Measurements from ENCODE around the gene SNRPA. TPM values are rescaled to one million over a fixed set of nuclear protein-coding genes. Genes with fewer than 3 reads are reported as not detected.

SNRPA gene
- total RNA-seq, 1 donor from 2014 or later, result 112 TPM

GRCh38 chr19:40800339-40800996, 49.5 kb downstream of the SNRPA start:
- Mint-ChIP-seq H3K9me3 (no peaks in the 10 kb centered on the region), H3K36me3 (peaks cover 11% of the 10 kb centered on the region), H3K27me3 (ENCODE audit: insufficient read depth, low read depth) (peaks cover 12% of the 10 kb centered on the region), H3K27ac (peak overlapping the region; percentile 94), H3K4me1 (peaks cover 62% of the 10 kb centered on the region), H3K4me3 (peak overlapping the region; percentile 96)
- H3K4me3 ChIP-seq, result peak overlapping the region; percentile 99
- H3K36me3 ChIP-seq, result no peaks in the 10 kb centered on the region
- no peak overlapping the region for H2AFZ ChIP-seq (replicated peaks)
- H4K20me1 ChIP-seq (ENCODE audit: low read depth), result peaks cover 61% of the 10 kb centered on the region
- no peak for DNase-seq (ENCODE audit: low spot score)
- peak overlapping the region; percentile 97 for H3K4me2 ChIP-seq
- no peaks in the 10 kb centered on the region for H3K27me3 ChIP-seq
- TF ChIP-seq EZH2 (IDR thresholded peaks at IDR 0.05), result no peak
- TF ChIP-seq EZH2phosphoT487 (IDR thresholded peaks at IDR 0.05), result no peak
- TF ChIP-seq CTCF (IDR thresholded peaks at IDR 0.05), result no peak
- no peaks in the 10 kb centered on the region for H3K9me3 ChIP-seq (ENCODE audit: low read depth)
- H3K4me1 ChIP-seq, result peaks cover 25% of the 10 kb centered on the region
- peaks cover 16% of the 10 kb centered on the region for H3F3A ChIP-seq (ENCODE audit: low read depth)
- peak overlapping the region; percentile 83 for H3K9ac ChIP-seq
- H3K27ac ChIP-seq, result no peak overlapping the region
- H3K79me2 ChIP-seq (ENCODE audit: low read depth), result peaks cover 63% of the 10 kb centered on the region

- H3K27ac ChIP-seq, result no peak overlapping the region
These were observed 50.0 kb downstream of the SNRPA start for GRCh38 chr19:40800997-40801377.

GRCh38 chr19:40801426-40802299, 50.7 kb downstream of the SNRPA start:
- DNase-seq (ENCODE audit: low spot score), result no peak
- peaks cover 34% of the 10 kb centered on the region for H3K4me1 ChIP-seq
- H3K4me2 ChIP-seq, result peak overlapping the region; percentile 97
- no peaks in the 10 kb centered on the region for H3K36me3 ChIP-seq
- no peaks in the 10 kb centered on the region for H3K27me3 ChIP-seq
- peaks cover 28% of the 10 kb centered on the region for H3F3A ChIP-seq (ENCODE audit: low read depth)
- no peak overlapping the region for H2AFZ ChIP-seq (replicated peaks)
- Mint-ChIP-seq H3K4me3 (peak overlapping the region; percentile 68), H3K27me3 (ENCODE audit: insufficient read depth, low read depth) (peaks cover 10% of the 10 kb centered on the region), H3K9me3 (no peaks in the 10 kb centered on the region), H3K27ac (no peak overlapping the region), H3K4me1 (peaks cover 72% of the 10 kb centered on the region), H3K36me3 (peaks cover 11% of the 10 kb centered on the region)
- H3K4me3 ChIP-seq, result peak overlapping the region; percentile 22
- H3K27ac ChIP-seq, result no peak overlapping the region
- H3K79me2 ChIP-seq (ENCODE audit: low read depth), result peaks cover 72% of the 10 kb centered on the region
- no peaks in the 10 kb centered on the region for H3K9me3 ChIP-seq (ENCODE audit: low read depth)
- no peak overlapping the region for H3K9ac ChIP-seq
- TF ChIP-seq EZH2 (IDR thresholded peaks at IDR 0.05) (no peak), CTCF (IDR thresholded peaks at IDR 0.05) (no peak), EZH2phosphoT487 (IDR thresholded peaks at IDR 0.05) (no peak)
- peaks cover 73% of the 10 kb centered on the region for H4K20me1 ChIP-seq (ENCODE audit: low read depth)

More at GRCh38 chr19:40800997-40801377, 50.0 kb downstream of the SNRPA start:
- Histone ChIP-seq H4K20me1 (ENCODE audit: low read depth) (peaks cover 66% of the 10 kb centered on the region), H3K9me3 (ENCODE audit: low read depth) (no peaks in the 10 kb centered on the region), H3K79me2 (ENCODE audit: low read depth) (peaks cover 68% of the 10 kb centered on the region), H3F3A (ENCODE audit: low read depth) (peaks cover 21% of the 10 kb centered on the region), H3K27me3 (no peaks in the 10 kb centered on the region), H3K4me3 (peak overlapping the region; percentile 22), H2AFZ (replicated peaks) (no peak overlapping the region), H3K4me2 (peak overlapping the region; percentile 97), H3K4me1 (peaks cover 28% of the 10 kb centered on the region), H3K36me3 (no peaks in the 10 kb centered on the region), H3K9ac (no peak overlapping the region)
- Mint-ChIP-seq H3K27me3 (ENCODE audit: insufficient read depth, low read depth) (peaks cover 10% of the 10 kb centered on the region), H3K27ac (no peak overlapping the region), H3K9me3 (no peaks in the 10 kb centered on the region), H3K4me1 (peaks cover 68% of the 10 kb centered on the region), H3K36me3 (peaks cover 11% of the 10 kb centered on the region), H3K4me3 (peak overlapping the region; percentile 71)
- TF ChIP-seq EZH2phosphoT487 (IDR thresholded peaks at IDR 0.05), result no peak
- no peak for TF ChIP-seq CTCF (IDR thresholded peaks at IDR 0.05)
- no peak for TF ChIP-seq EZH2 (IDR thresholded peaks at IDR 0.05)
- no peak for DNase-seq (ENCODE audit: low spot score)
